TTC549 (cell line): Measurements from ENCODE around the gene MTMR4.
"Not testable (repeated sequence)": the region's sequence is repeated elsewhere in the genome, so short reads cannot be mapped to it uniquely, and the experiment has no call there.

Experiments
- FAIRE-seq: peaks from 2 replicates; lab custom pipeline; 2012; peaks lifted over from hg19 to GRCh38; lab: Jason Lieb, UNC

MTMR4 gene

GRCh38 chr17:58513965-58514769, at the start of gene MTMR4:
TSS of gene MTMR4 (minus strand) at chr17:58514638. CDS start at chr17:58514407, 231 bp downstream.
- no peak for FAIRE-seq

GRCh38 chr17:58560511-58560910, 46.1 kb upstream of the MTMR4 start:
- no peak for FAIRE-seq

- no peak for FAIRE-seq
Measured at GRCh38 chr17:58557981-58558380, 43.5 kb upstream of the MTMR4 start.

- FAIRE-seq = no peak
Measured at GRCh38 chr17:58556833-58557250, 42.4 kb upstream of the MTMR4 start.

- FAIRE-seq = not testable (repeated sequence)
Measured at GRCh38 chr17:58555109-58555508, 40.7 kb upstream of the MTMR4 start.

- no peak for FAIRE-seq
Measured at GRCh38 chr17:58541249-58541648, 26.8 kb upstream of the MTMR4 start.

GRCh38 chr17:58539698-58540097, 25.3 kb upstream of the MTMR4 start:
- no peak for FAIRE-seq

GRCh38 chr17:58538811-58539409, 24.5 kb upstream of the MTMR4 start:
- no peak for FAIRE-seq

- no peak for FAIRE-seq
Measured at GRCh38 chr17:58537266-58537665, 22.8 kb upstream of the MTMR4 start.

GRCh38 chr17:58536542-58536941, 22.1 kb upstream of the MTMR4 start:
- no peak for FAIRE-seq

- no peak for FAIRE-seq
Measured at GRCh38 chr17:58535431-58535830, 21.0 kb upstream of the MTMR4 start.

- no peak for FAIRE-seq
Measured at GRCh38 chr17:58534901-58535421, 20.5 kb upstream of the MTMR4 start.

GRCh38 chr17:58534331-58534730, 19.9 kb upstream of the MTMR4 start:
- no peak for FAIRE-seq

GRCh38 chr17:58533616-58534188, 19.3 kb upstream of the MTMR4 start:
- FAIRE-seq = no peak

GRCh38 chr17:58532555-58532951, 18.1 kb upstream of the MTMR4 start:
- FAIRE-seq = no peak

GRCh38 chr17:58531661-58532554, 17.5 kb upstream of the MTMR4 start:
- FAIRE-seq = no peak

GRCh38 chr17:58531122-58531521, 16.7 kb upstream of the MTMR4 start:
- FAIRE-seq = no peak

- FAIRE-seq = no peak
Measured at GRCh38 chr17:58530655-58531054, 16.2 kb upstream of the MTMR4 start.

GRCh38 chr17:58529275-58529674, 14.8 kb upstream of the MTMR4 start:
- FAIRE-seq = no peak

- no peak for FAIRE-seq
Measured at GRCh38 chr17:58528443-58528842, 14.0 kb upstream of the MTMR4 start.

- FAIRE-seq = no peak
Measured at GRCh38 chr17:58527949-58528348, 13.5 kb upstream of the MTMR4 start.

GRCh38 chr17:58527306-58527705, 12.9 kb upstream of the MTMR4 start:
- FAIRE-seq = no peak
